22Rv1 (cell line): Measurements from ENCODE around the gene GAPVD1.

Experiments used
- H3K27ac ChIP-seq: fragments of 450-650 bp; 2 replicates; pipeline ENCODE4 v1.5.1; 2017
- CTCF ChIP-seq: fragments of 450-650 bp; IDR thresholded peaks from 2 replicates; pipeline ENCODE4 v1.5.1; 2017; ENCODE audit warnings: mild to moderate bottlenecking
- ZFX ChIP-seq: fragments of 450-650 bp; IDR thresholded peaks from 2 replicates; pipeline ENCODE4 v1.6.1; 2017; ENCODE audit warnings: antibody characterized with exemption, borderline replicate concordance

The GAPVD1 gene

GRCh38 chr9:125378778-125379177, 117.2 kb downstream of the GAPVD1 start:
- no peak overlapping the region for H3K27ac ChIP-seq
- TF ChIP-seq CTCF, result no peak
- no peak for TF ChIP-seq ZFX

- no peak overlapping the region for H3K27ac ChIP-seq
- TF ChIP-seq CTCF (no peak), ZFX (no peak)
Observed at GRCh38 chr9:125379208-125379607, 117.6 kb downstream of the GAPVD1 start.

- TF ChIP-seq ZFX (no peak), CTCF (no peak)
- no peak overlapping the region for H3K27ac ChIP-seq
Observed at GRCh38 chr9:125380406-125380805, 118.8 kb downstream of the GAPVD1 start.

GRCh38 chr9:125387861-125388524, 126.4 kb downstream of the GAPVD1 start:
- no peak for TF ChIP-seq ZFX

GRCh38 chr9:125388978-125389377, 127.4 kb downstream of the GAPVD1 start:
- no peak overlapping the region for H3K27ac ChIP-seq
- TF ChIP-seq CTCF (no peak), ZFX (no peak)

More at GRCh38 chr9:125387861-125388524, 126.4 kb downstream of the GAPVD1 start:
- no peak overlapping the region for H3K27ac ChIP-seq

GRCh38 chr9:125391704-125392103, 130.1 kb downstream of the GAPVD1 start:
- H3K27ac ChIP-seq, result no peak overlapping the region
- TF ChIP-seq CTCF (no peak), ZFX (no peak)

- H3K27ac ChIP-seq, result no peak overlapping the region
- TF ChIP-seq ZFX, result no peak
- TF ChIP-seq CTCF, result no peak
Observed at GRCh38 chr9:125393426-125393825, 131.8 kb downstream of the GAPVD1 start.

- no peak for TF ChIP-seq CTCF
- TF ChIP-seq ZFX, result no peak
- no peak overlapping the region for H3K27ac ChIP-seq
Observed at GRCh38 chr9:125396799-125397198, 135.2 kb downstream of the GAPVD1 start.
